Measurements from ENCODE around the gene TOR1B. TPM values are rescaled to one million over a fixed set of nuclear protein-coding genes. Genes with fewer than 3 reads are reported as not detected.

The TOR1B gene
- total RNA-seq, 1 donor from 2014 or later = 32.1 TPM

DNA sequence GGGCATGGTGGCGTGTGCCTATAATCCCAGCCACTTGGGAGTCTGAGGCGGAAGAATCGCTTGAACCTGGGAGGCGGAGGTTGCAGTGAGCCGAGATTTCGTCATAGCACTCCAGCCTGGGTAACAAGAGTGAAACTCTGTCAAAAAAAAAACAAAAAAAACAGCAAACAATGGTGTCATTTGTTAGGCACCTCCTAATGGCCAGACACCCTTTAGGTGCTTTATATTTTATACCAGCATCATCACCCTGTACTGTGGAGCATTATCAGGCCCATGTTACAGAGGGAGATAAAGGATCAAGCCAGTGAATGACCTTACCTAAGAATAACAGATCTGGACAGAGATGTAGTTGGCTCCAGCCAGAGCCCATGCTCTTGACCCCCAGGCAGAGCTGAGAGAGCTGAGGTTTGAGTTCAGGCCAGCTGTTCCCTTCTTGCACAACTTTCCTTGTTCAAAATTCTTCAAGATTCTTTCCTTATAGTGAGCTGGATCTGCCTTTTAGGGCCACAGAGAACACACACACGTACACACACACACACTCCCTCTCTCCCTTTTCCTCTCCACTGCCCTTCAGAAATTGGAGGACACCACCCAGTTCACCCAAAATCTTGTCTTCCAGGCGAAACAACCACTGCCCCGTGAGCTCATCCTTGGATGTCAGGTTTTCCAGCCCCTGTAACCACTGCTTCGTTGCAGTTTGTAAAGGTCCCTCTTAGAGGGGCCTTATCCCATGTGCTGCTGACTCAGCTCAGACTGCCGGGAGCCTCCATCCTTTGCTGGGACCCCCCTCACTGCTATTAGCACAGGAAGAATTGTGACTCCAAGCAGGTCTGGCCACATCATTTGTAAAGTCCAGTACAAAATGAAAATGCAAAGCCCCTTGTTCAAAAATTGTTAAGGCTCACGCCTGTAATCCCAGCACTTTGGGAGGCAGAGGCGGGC, 39.7 kb upstream of the TOR1B start:
- no peaks in the 10 kb centered on the region for H3K27me3 Mint-ChIP-seq (ENCODE audit: unreplicated experiment)
- TF ChIP-seq, protein P1, sequence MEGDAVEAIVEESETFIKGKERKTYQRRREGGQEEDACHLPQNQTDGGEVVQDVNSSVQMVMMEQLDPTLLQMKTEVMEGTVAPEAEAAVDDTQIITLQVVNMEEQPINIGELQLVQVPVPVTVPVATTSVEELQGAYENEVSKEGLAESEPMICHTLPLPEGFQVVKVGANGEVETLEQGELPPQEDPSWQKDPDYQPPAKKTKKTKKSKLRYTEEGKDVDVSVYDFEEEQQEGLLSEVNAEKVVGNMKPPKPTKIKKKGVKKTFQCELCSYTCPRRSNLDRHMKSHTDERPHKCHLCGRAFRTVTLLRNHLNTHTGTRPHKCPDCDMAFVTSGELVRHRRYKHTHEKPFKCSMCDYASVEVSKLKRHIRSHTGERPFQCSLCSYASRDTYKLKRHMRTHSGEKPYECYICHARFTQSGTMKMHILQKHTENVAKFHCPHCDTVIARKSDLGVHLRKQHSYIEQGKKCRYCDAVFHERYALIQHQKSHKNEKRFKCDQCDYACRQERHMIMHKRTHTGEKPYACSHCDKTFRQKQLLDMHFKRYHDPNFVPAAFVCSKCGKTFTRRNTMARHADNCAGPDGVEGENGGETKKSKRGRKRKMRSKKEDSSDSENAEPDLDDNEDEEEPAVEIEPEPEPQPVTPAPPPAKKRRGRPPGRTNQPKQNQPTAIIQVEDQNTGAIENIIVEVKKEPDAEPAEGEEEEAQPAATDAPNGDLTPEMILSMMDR (IDR thresholded peaks at IDR 0.05) = no peak
- no peak for DNase-seq (ENCODE audit: extremely low spot score, unreplicated experiment)
- H3K36me3 Mint-ChIP-seq (ENCODE audit: unreplicated experiment) = no peaks in the 10 kb centered on the region
- H3K9me3 Mint-ChIP-seq (ENCODE audit: unreplicated experiment) = no peaks in the 10 kb centered on the region
- peaks cover 26% of the 10 kb centered on the region for H3K4me1 Mint-ChIP-seq (ENCODE audit: unreplicated experiment)
- H3K4me3 Mint-ChIP-seq (ENCODE audit: unreplicated experiment) = no peak overlapping the region
- H3K27ac Mint-ChIP-seq (ENCODE audit: unreplicated experiment) = peak overlapping the region; percentile 66

DNA sequence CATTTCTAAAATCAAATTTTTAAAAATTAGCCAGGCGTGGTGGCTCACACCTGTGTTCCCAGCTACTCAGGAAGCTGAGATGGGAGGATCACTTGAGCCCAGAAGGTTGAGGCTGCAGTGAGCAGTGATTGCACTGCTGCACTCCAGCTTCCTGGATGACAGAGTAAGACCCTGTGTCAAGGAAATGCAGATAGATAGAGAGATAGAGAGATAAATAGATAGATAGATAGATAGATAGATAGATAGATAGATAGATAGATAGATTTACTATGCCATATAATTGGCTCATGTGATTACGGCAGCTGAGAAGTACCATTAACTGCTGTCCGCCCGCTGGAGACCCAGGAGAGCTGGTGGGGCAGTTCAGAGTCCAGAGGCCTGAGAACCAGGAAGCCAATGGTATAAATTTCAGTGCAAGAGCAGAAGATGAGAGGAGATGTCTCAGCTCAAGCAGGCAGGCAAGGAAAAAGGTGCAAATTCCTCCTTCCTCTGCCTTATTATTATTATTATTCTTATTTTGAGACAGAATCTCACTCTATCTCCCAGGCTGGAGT, 37.1 kb upstream of the TOR1B start:
- no peak for DNase-seq (ENCODE audit: extremely low spot score, unreplicated experiment)
- no peaks in the 10 kb centered on the region for H3K36me3 Mint-ChIP-seq (ENCODE audit: unreplicated experiment)

DNA sequence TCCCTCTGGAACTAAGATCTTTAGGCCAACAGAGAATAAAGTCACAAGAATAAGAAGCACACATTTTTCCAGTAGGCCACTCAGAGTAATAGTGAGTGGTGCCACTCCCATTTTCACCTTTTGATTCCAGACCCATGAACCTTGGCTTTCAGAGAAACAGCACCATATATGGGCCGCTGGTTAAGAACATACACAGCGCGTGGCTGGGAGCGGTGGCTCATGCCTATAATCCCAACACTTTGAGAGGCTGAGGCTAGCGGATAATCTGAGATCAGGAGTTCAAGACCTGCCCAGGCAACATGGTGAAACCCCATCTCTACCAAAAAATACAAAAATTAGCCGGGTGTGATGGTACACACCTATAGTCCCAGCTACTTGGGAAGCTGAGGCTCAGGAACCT, 34.5 kb upstream of the TOR1B start:
- DNase-seq (ENCODE audit: extremely low spot score, unreplicated experiment) = no peak
- H3K4me1 Mint-ChIP-seq (ENCODE audit: unreplicated experiment) = peaks cover 2% of the 10 kb centered on the region
- no peaks in the 10 kb centered on the region for H3K36me3 Mint-ChIP-seq (ENCODE audit: unreplicated experiment)
- TF ChIP-seq, protein P1 (IDR thresholded peaks at IDR 0.05) = no peak
- H3K4me3 Mint-ChIP-seq (ENCODE audit: unreplicated experiment) = no peak overlapping the region
- no peaks in the 10 kb centered on the region for H3K27me3 Mint-ChIP-seq (ENCODE audit: unreplicated experiment)
- no peaks in the 10 kb centered on the region for H3K9me3 Mint-ChIP-seq (ENCODE audit: unreplicated experiment)
- H3K27ac Mint-ChIP-seq (ENCODE audit: unreplicated experiment) = no peak overlapping the region

More for the DNA sequence above, 37.1 kb upstream of the TOR1B start:
- H3K4me1 Mint-ChIP-seq (ENCODE audit: unreplicated experiment) = peaks cover 26% of the 10 kb centered on the region
- no peak overlapping the region for H3K4me3 Mint-ChIP-seq (ENCODE audit: unreplicated experiment)
- no peaks in the 10 kb centered on the region for H3K27me3 Mint-ChIP-seq (ENCODE audit: unreplicated experiment)
- TF ChIP-seq, protein P1 (IDR thresholded peaks at IDR 0.05) = no peak
- no peaks in the 10 kb centered on the region for H3K9me3 Mint-ChIP-seq (ENCODE audit: unreplicated experiment)
- no peak overlapping the region for H3K27ac Mint-ChIP-seq (ENCODE audit: unreplicated experiment)

DNA sequence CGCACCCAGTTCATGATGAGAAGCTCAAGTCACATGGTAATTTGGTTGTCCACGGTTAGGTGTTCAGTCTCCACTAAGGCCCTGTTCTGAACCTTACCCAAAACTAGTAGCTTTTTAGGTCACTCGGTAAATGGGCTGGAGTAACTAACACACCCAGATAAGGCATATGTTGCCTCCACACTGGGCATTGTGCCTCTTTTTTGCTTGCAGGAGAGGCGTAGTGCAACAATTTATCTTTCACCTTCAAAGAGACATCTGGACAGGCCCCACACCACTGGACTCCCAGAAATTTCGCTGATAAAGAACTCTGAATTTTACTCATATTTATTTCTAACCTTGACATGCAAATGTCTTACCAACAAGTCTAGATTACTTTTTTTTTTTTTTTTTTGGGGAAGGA, 33.3 kb upstream of the TOR1B start:
- H3K4me1 Mint-ChIP-seq (ENCODE audit: unreplicated experiment) = peaks cover 3% of the 10 kb centered on the region
- no peak for DNase-seq (ENCODE audit: extremely low spot score, unreplicated experiment)

More for the DNA sequence above, 33.3 kb upstream of the TOR1B start:
- TF ChIP-seq, protein P1 (IDR thresholded peaks at IDR 0.05) = no peak
- Mint-ChIP-seq H3K27ac (ENCODE audit: unreplicated experiment) (no peak overlapping the region), H3K27me3 (ENCODE audit: unreplicated experiment) (no peaks in the 10 kb centered on the region), H3K9me3 (ENCODE audit: unreplicated experiment) (no peaks in the 10 kb centered on the region), H3K4me3 (ENCODE audit: unreplicated experiment) (no peak overlapping the region), H3K36me3 (ENCODE audit: unreplicated experiment) (no peaks in the 10 kb centered on the region)
